CD14-positive monocyte (primary cell): ENCODE measurements around the gene GAMT. TPM values are rescaled to one million over a fixed set of nuclear protein-coding genes. Genes with fewer than 3 reads are reported as not detected.

Experiments used
- DNase-seq, 3 donors: peaks; one replicate each; pipeline ENCODE4 v3.0.0-alpha.2; 2011 to 2022
- H2AFZ ChIP-seq: 2 replicates; pipeline ENCODE4 v1.6.0; 2012; ENCODE audit warnings: mild to moderate bottlenecking, low read depth, low read length, inconsistent platforms; ENCODE audit not compliant: insufficient read depth, poor library complexity, severe bottlenecking
- H3K27ac ChIP-seq, 2 donors: 1 replicate in 1 of 2; 2 replicates in 1 of 2; pipeline ENCODE4 v1.5.1; 2012 to 2013; ENCODE audit warnings: low read length in 2 of 2, control low read depth in 1 of 2, inconsistent platforms in 1 of 2, low read depth in 1 of 2, mild to moderate bottlenecking in 1 of 2
- H3K27me3 ChIP-seq, 2 donors: one replicate each; pipeline versions ENCODE4 v1.6.0 to v1.6.1; 2011 to 2013; ENCODE audit warnings: low read length in 2 of 2; ENCODE audit not compliant: control insufficient read depth in 2 of 2, insufficient read depth in 2 of 2
- H3K36me3 ChIP-seq, 2 donors: replicated peaks in 1 of 2; 1 replicate in 1 of 2; 2 replicates in 1 of 2; pipeline versions ENCODE4 v1.5.1 to v1.6.1; 2012 to 2013; ENCODE audit warnings: low read length in 2 of 2, control low read depth in 1 of 2, inconsistent platforms in 1 of 2, mild to moderate bottlenecking in 1 of 2; ENCODE audit not compliant: insufficient read depth in 2 of 2, control insufficient read depth in 1 of 2
- H3K4me1 ChIP-seq, 2 donors: 1 replicate in 1 of 2; 2 replicates in 1 of 2; pipeline versions ENCODE4 v1.5.1 to v1.6.1; 2012 to 2013; ENCODE audit warnings: low read length in 2 of 2, control low read depth in 1 of 2, inconsistent platforms in 1 of 2, mild to moderate bottlenecking in 1 of 2, moderate library complexity in 1 of 2; ENCODE audit not compliant: insufficient read depth in 2 of 2, control insufficient read depth in 1 of 2
- H3K4me2 ChIP-seq: replicated peaks from 2 replicates; pipeline ENCODE3; 2012; ENCODE audit warnings: low read length, moderate library complexity, mild to moderate bottlenecking; ENCODE audit not compliant: poor library complexity, severe bottlenecking; ENCODE audit errors: extremely low read depth
- H3K4me3 ChIP-seq, 3 experiments: fragments of 200-600 bp in 1 of 3; sonication (generic) in 1 of 3; replicated peaks in 1 of 3; 1 replicate in 2 of 3; 2 replicates in 1 of 3; pipeline ENCODE4 v1.5.1; 2011 to 2013; ENCODE audit warnings: low read length in 3 of 3, mild to moderate bottlenecking in 3 of 3, control low read depth in 2 of 3, low read depth in 2 of 3, inconsistent platforms in 1 of 3, moderate library complexity in 1 of 3
- H3K79me2 ChIP-seq: 2 replicates; pipeline ENCODE4 v1.6.0; 2012; ENCODE audit warnings: mild to moderate bottlenecking, control low read depth, inconsistent platforms, low read length, moderate library complexity; ENCODE audit not compliant: insufficient read depth
- H3K9ac ChIP-seq: 2 replicates; pipeline ENCODE4 v1.6.0; 2017; ENCODE audit warnings: low read length, mild to moderate bottlenecking; ENCODE audit not compliant: insufficient read depth, poor library complexity, severe bottlenecking
- H3K9me3 ChIP-seq, 2 donors: replicated peaks in 1 of 2; 1 replicate in 1 of 2; 2 replicates in 1 of 2; pipeline versions ENCODE4 v1.5.1 to v1.6.1; 2012 to 2013; ENCODE audit warnings: low read length in 2 of 2, control low read depth in 1 of 2; ENCODE audit not compliant: control insufficient read depth in 1 of 2, insufficient read depth in 1 of 2
- H4K20me1 ChIP-seq: 2 replicates; pipeline ENCODE4 v1.6.0; 2012; ENCODE audit warnings: mild to moderate bottlenecking, low read length, control low read depth, moderate library complexity; ENCODE audit not compliant: insufficient read depth
- H3K27ac Mint-ChIP-seq, 7 donors: one replicate each; pipeline ENCODE4 v1.8.0; 2020; ENCODE audit warnings: mild to moderate bottlenecking in 7 of 7, mixed read lengths in 7 of 7, moderate library complexity in 6 of 7, inconsistent platforms in 2 of 7
- H3K27me3 Mint-ChIP-seq, 3 donors: one replicate each; pipeline ENCODE4 v1.8.0; 2021 to 2022; ENCODE audit warnings: low read depth in 3 of 3, mild to moderate bottlenecking in 3 of 3, mixed read lengths in 3 of 3, moderate library complexity in 3 of 3, inconsistent platforms in 1 of 3
- H3K36me3 Mint-ChIP-seq, 2 donors: one replicate each; pipeline ENCODE4 v1.8.0; 2020; ENCODE audit warnings: mixed read lengths in 2 of 2, inconsistent platforms in 1 of 2, mild to moderate bottlenecking in 1 of 2
- H3K4me1 Mint-ChIP-seq: one replicate; pipeline ENCODE4 v1.8.0; 2020; ENCODE audit warnings: mild to moderate bottlenecking, mixed read lengths
- H3K4me3 Mint-ChIP-seq, 2 donors: one replicate each; pipeline ENCODE4 v1.8.0; 2020; ENCODE audit warnings: mild to moderate bottlenecking in 2 of 2, mixed read lengths in 2 of 2, moderate library complexity in 1 of 2
- H3K9me3 Mint-ChIP-seq, 7 donors: one replicate each; pipeline ENCODE4 v1.8.0; 2020 to 2022; ENCODE audit warnings: mixed read lengths in 7 of 7, mild to moderate bottlenecking in 6 of 7, moderate library complexity in 6 of 7, inconsistent platforms in 2 of 7
- WGBS: methylation state at CpG from one replicate; pipeline ENCODE4 v1.1.5; 2013; ENCODE audit warnings: missing lambda C conversion rate; ENCODE audit not compliant: insufficient coverage; 5-methylcytosine and 5-hydroxymethylcytosine counted together
- intact Hi-C, 2 donors: fragments of 100-400 bp; cut with micrococcal nuclease; formaldehyde crosslinking; loops; one replicate each; pipeline versions ENCODE4 v1.15.0 to v1.15.1; 2023
- polyA plus RNA-seq, 3 donors: library from polyadenylated mRNA; depleted of rRNA in 1 of 3; unstranded in 2 of 3; stranded (reverse) in 1 of 3; fragments of 300-500 nt in 2 of 3; fragments of >200 nt in 1 of 3; fragmentation: Illumina TruSeq in 2 of 3; gene quantifications; 1 replicate in 2 of 3; 2 replicates in 1 of 3; pipeline ENCODE4 v1.2.3, GENCODE V29; 2012 to 2021
- TF ChIP-seq, protein P1 (sequence below): fragments of 200-600 bp; IDR thresholded peaks from one replicate; pipeline ENCODE4 v1.8.0; 2022; ENCODE audit warnings: antibody characterized with exemption, mild to moderate bottlenecking

GAMT gene
- polyA plus RNA-seq, 3 donors, result 0.95 to 1.3 (median 0.96) TPM

DNA sequence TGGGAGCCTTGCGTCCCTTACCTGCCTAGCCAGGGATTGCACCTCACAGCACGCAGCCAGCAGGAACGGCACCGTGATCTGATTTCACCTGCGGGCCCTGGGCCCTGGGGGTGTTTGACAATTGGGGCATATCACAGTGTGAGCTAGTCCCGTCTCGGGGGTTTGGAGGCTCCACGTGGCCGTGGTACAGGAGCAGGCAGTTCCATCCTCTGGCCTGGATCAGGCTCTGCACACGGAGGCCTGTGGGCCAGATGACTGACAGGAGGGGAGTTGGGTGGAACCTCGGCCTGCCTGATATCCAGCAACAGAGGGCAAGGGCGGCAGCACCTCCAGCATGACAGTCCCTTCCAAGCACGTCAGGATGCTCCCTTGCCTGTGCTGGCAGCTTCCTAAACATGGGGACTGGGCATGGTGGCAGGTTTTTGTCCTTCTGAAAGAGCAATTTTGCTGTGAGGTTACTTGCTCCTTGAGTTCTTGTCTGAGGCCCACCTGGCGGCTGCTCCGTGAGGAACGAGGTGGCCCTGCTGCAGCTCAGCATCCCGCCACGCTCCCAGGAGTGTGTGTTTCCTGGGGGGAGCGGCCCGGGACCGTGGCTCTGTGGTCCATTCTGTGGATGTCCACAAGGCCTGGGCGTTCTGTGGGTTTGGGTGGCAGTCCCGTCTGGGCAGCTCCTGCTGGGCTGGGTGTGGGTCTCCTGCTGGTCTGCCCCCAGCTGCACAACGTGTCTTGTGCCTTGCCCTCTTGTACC, 30.6 kb upstream of the GAMT start:
- TF ChIP-seq, protein P1, sequence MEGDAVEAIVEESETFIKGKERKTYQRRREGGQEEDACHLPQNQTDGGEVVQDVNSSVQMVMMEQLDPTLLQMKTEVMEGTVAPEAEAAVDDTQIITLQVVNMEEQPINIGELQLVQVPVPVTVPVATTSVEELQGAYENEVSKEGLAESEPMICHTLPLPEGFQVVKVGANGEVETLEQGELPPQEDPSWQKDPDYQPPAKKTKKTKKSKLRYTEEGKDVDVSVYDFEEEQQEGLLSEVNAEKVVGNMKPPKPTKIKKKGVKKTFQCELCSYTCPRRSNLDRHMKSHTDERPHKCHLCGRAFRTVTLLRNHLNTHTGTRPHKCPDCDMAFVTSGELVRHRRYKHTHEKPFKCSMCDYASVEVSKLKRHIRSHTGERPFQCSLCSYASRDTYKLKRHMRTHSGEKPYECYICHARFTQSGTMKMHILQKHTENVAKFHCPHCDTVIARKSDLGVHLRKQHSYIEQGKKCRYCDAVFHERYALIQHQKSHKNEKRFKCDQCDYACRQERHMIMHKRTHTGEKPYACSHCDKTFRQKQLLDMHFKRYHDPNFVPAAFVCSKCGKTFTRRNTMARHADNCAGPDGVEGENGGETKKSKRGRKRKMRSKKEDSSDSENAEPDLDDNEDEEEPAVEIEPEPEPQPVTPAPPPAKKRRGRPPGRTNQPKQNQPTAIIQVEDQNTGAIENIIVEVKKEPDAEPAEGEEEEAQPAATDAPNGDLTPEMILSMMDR, result no peak
- no peak overlapping the region for H3K27ac ChIP-seq
- no peak overlapping the region for H2AFZ ChIP-seq
- Mint-ChIP-seq H3K27ac (no peak overlapping the region), H3K9me3 (no peaks in the 10 kb centered on the region), H3K36me3 (peaks cover 34 to 69% of the 10 kb centered on the region in 2 donors), H3K4me3 (no peak overlapping the region), H3K4me1 (peaks cover 6% of the 10 kb centered on the region), H3K27me3 (peaks cover 0 to 4% (median 0%) of the 10 kb centered on the region in 3 donors)
- intact Hi-C loops, result no loop called here
- no peaks in the 10 kb centered on the region for H3K9me3 ChIP-seq
- no peak overlapping the region for H3K4me3 ChIP-seq
- H3K4me2 ChIP-seq, result no peak overlapping the region
- peaks cover 6% of the 10 kb centered on the region for H3K79me2 ChIP-seq
- peaks cover 64 to 83% of the 10 kb centered on the region in 2 donors for H3K36me3 ChIP-seq
- H3K4me1 ChIP-seq, result no peaks in the 10 kb centered on the region
- WGBS, result 94% methylated on average over 24 of the region's 24 CpGs
- H3K9ac ChIP-seq, result no peak overlapping the region
- no peak for DNase-seq
- no peaks in the 10 kb centered on the region for H3K27me3 ChIP-seq
- H4K20me1 ChIP-seq, result peaks cover 74% of the 10 kb centered on the region

DNA sequence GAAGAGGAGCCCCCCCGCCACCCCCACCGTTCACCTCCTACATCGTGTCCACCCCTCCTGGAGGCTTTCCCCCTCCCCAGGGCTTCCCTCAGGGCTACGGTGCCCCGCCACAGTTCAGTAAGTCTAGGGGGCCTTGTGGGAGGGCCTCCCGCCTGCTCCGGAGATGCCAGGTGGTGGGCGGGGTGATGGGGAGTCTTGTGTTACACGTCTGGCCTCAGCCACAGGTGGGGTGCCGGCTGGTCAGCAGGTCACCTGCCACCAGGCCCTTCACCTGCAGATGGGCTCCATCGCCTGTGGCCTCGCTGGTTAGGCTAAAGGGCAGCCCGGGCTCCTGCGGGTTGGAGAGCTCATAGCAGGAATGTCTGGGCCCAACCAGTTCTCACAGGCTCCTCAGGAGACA, 28.9 kb upstream of the GAMT start:
- H3K36me3 Mint-ChIP-seq, result peaks cover 42 to 78% of the 10 kb centered on the region in 2 donors
- Histone ChIP-seq H3K27me3 (no peaks in the 10 kb centered on the region), H4K20me1 (peaks cover 85% of the 10 kb centered on the region), H3K9ac (no peak overlapping the region), H3K4me3 (no peak overlapping the region), H3K4me1 (no peaks in the 10 kb centered on the region), H3K9me3 (no peaks in the 10 kb centered on the region), H2AFZ (no peak overlapping the region), H3K27ac (no peak overlapping the region), H3K79me2 (peaks cover 16% of the 10 kb centered on the region), H3K4me2 (no peak overlapping the region), H3K36me3 (peaks cover 81 to 94% of the 10 kb centered on the region in 2 donors)
- no peaks in the 10 kb centered on the region for H3K9me3 Mint-ChIP-seq
- H3K4me1 Mint-ChIP-seq, result peaks cover under 1% of the 10 kb centered on the region
- peak overlapping the region in 1 of 7 donors; percentile 25 for H3K27ac Mint-ChIP-seq
- WGBS, result 97% methylated on average over 5 of the region's 14 CpGs
- H3K4me3 Mint-ChIP-seq, result no peak overlapping the region
- no peaks in the 10 kb centered on the region for H3K27me3 Mint-ChIP-seq
- TF ChIP-seq, protein P1, result no peak
- intact Hi-C loops, result no loop called here
- DNase-seq, result no peak
